Ovary (tissue), 9 donors: Measurements from ENCODE around the gene OR2T29. TPM values are rescaled to one million over a fixed set of nuclear protein-coding genes. Genes with fewer than 3 reads are reported as not detected.

ENCODE experiments used
- DNase-seq, 5 donors: peaks; one replicate each; pipeline ENCODE4 v3.0.0-alpha.2; 2019 to 2020
- H3K27ac ChIP-seq, 2 donors: fragments of 200-600 bp; one replicate each; pipeline versions ENCODE4 v1.5.1 to v1.8.0; 2019 to 2022
- H3K27me3 ChIP-seq: fragments of 200-600 bp; one replicate; pipeline ENCODE4 v1.8.0; 2022
- H3K36me3 ChIP-seq: fragments of 200-600 bp; sonication (generic); one replicate; pipeline ENCODE4 v1.5.1; 2019
- H3K4me1 ChIP-seq: one replicate; pipeline ENCODE4 v1.8.1; 2013; ENCODE audit warnings: mild to moderate bottlenecking, moderate library complexity; ENCODE audit not compliant: insufficient read depth
- H3K4me3 ChIP-seq: fragments of 200-600 bp; sonication (generic); one replicate; pipeline ENCODE4 v1.5.1; 2017
- H3K9me3 ChIP-seq, 2 donors: fragments of 200-600 bp in 1 of 2; sonication (generic) in 1 of 2; one replicate each; pipeline versions ENCODE4 v1.5.1 to v1.8.1; 2013 to 2019; ENCODE audit warnings: mild to moderate bottlenecking in 1 of 2, moderate library complexity in 1 of 2
- CTCF ChIP-seq, 3 donors: fragments of 450-650 bp in 2 of 3; fragments of 200-600 bp in 1 of 3; IDR thresholded peaks; one replicate each; pipeline versions ENCODE4 v1.5.1 to v1.8.0; 2016 to 2022; ENCODE audit warnings: antibody characterized with exemption in 3 of 3, mild to moderate bottlenecking in 1 of 3
- EP300 ChIP-seq: sonication (generic); formaldehyde crosslinking; IDR thresholded peaks from one replicate; pipeline ENCODE4 v1.6.1; 2017; ENCODE audit warnings: antibody characterized with exemption
- POLR2A ChIP-seq: fragments of 450-650 bp; IDR thresholded peaks from one replicate; pipeline ENCODE4 v1.6.1; 2017; ENCODE audit warnings: antibody characterized with exemption, mild to moderate bottlenecking, moderate library complexity
- WGBS, 3 donors: extraction: QIAGEN DNeasy Blood & Tissue Kit in 1 of 3; methylation state at CpG; one replicate each; pipeline versions ENCODE4 v1.1.5 to v1.1.7; 2013 to 2017; 5-methylcytosine and 5-hydroxymethylcytosine counted together
- intact Hi-C, 4 donors: fragments of 100-400 bp; cut with DNase I; formaldehyde crosslinking; loops; one replicate each; pipeline versions ENCODE4 v1.11.0 to v1.15.1; 2022 to 2023
- polyA plus RNA-seq, 2 donors: library from polyadenylated mRNA; stranded (reverse); fragments of 200-250 nt in 1 of 2; fragments of 350-450 nt in 1 of 2; fragmentation: Illumina TruSeq in 1 of 2; extraction: RNeasy Lipid Tissue Mini Kit (QIAGEN cat#74804) in 1 of 2; gene quantifications; one replicate each; pipeline ENCODE4 v1.2.3, GENCODE V29; 2013 to 2014
- total RNA-seq, 7 donors: library from RNA; depleted of rRNA in 2 of 7; stranded (reverse); fragments of >200 nt in 2 of 7; fragmentation: NEBNext Ultra II Directional in 3 of 7; extraction: Animal tissue kit (Norgen Biotek cat#: 25700) in 3 of 7; gene quantifications; one replicate each; pipeline versions ENCODE4 v1.1.0 to v1.2.4, GENCODE V29; 2016 to 2023
- donor health status: DM: no; HTN: no; CAD: no; lungs with moderate emphysema.
- donor health status: DM: no; HTN: no; CAD: no.
- donor health status: Bipolar disorder and iron deficiency.
- donor health status: DM: yes; HTN: yes; CAD: no.
- donor health status: DM: no; HTN: no; CAD: no.
- donor health status: DM: yes; HTN: yes; CAD: no.

Gene OR2T29
- total and polyA plus RNA-seq, 9 donors, result not detected

- Histone ChIP-seq H3K27me3 (no peaks in the 10 kb centered on the region), H3K4me1 (no peaks in the 10 kb centered on the region), H3K27ac (no peak overlapping the region), H3K36me3 (no peaks in the 10 kb centered on the region), H3K9me3 (no peaks in the 10 kb centered on the region), H3K4me3 (no peak overlapping the region)
- intact Hi-C loops, result no loop called here
- no peak for DNase-seq
- WGBS, 3 donors, result 69 to 77% (median 75%) methylated on average over 2 of the region's 2 CpGs
- TF ChIP-seq EP300 (no peak), POLR2A (no peak), CTCF (IDR thresholded peaks at IDR 0.05) (no peak)
Measured at GRCh38 chr1:248596615-248597014, 34.0 kb upstream of the OR2T29 start.

GRCh38 chr1:248593226-248593625 lies 30.7 kb upstream of the OR2T29 start:
- 78 to 85% (median 83%) methylated on average over 5 of the region's 5 CpGs for WGBS, 3 donors
- H3K27ac ChIP-seq, result no peak overlapping the region
- no peaks in the 10 kb centered on the region for H3K36me3 ChIP-seq
- DNase-seq, result no peak
- no peaks in the 10 kb centered on the region for H3K9me3 ChIP-seq
- H3K4me1 ChIP-seq, result no peaks in the 10 kb centered on the region
- no peaks in the 10 kb centered on the region for H3K27me3 ChIP-seq
- intact Hi-C loops, result no loop called here
- no peak for TF ChIP-seq EP300
- TF ChIP-seq POLR2A, result no peak
- TF ChIP-seq CTCF (IDR thresholded peaks at IDR 0.05), result no peak
- H3K4me3 ChIP-seq, result no peak overlapping the region

GRCh38 chr1:248592655-248593054 lies 30.1 kb upstream of the OR2T29 start:
- DNase-seq, result no peak
- no peak overlapping the region for H3K27ac ChIP-seq
- H3K4me3 ChIP-seq, result no peak overlapping the region
- no peaks in the 10 kb centered on the region for H3K4me1 ChIP-seq
- WGBS, 3 donors, result 58 to 62% (median 62%) methylated on average over 1 of the region's 1 CpG
- H3K36me3 ChIP-seq, result no peaks in the 10 kb centered on the region
- TF ChIP-seq POLR2A (no peak), CTCF (IDR thresholded peaks at IDR 0.05) (no peak), EP300 (no peak)
- no peaks in the 10 kb centered on the region for H3K9me3 ChIP-seq
- no peaks in the 10 kb centered on the region for H3K27me3 ChIP-seq
- intact Hi-C loops, result no loop called here

GRCh38 chr1:248590055-248590454 lies 27.5 kb upstream of the OR2T29 start:
- no peak overlapping the region for H3K4me3 ChIP-seq
- no peaks in the 10 kb centered on the region for H3K9me3 ChIP-seq
- intact Hi-C loops, result no loop called here
- H3K27me3 ChIP-seq, result no peaks in the 10 kb centered on the region
- no peaks in the 10 kb centered on the region for H3K4me1 ChIP-seq
- 91 to 92% (median 91%) methylated on average over 17 of the region's 17 CpGs for WGBS, 3 donors
- no peaks in the 10 kb centered on the region for H3K36me3 ChIP-seq
- DNase-seq, result no peak
- no peak overlapping the region for H3K27ac ChIP-seq
- no peak for TF ChIP-seq EP300
- no peak for TF ChIP-seq POLR2A
- no peak for TF ChIP-seq CTCF (IDR thresholded peaks at IDR 0.05)

GRCh38 chr1:248589334-248589733 lies 26.8 kb upstream of the OR2T29 start:
- H3K36me3 ChIP-seq, result no peaks in the 10 kb centered on the region
- H3K27me3 ChIP-seq, result no peaks in the 10 kb centered on the region
- TF ChIP-seq POLR2A (no peak), CTCF (IDR thresholded peaks at IDR 0.05) (no peak), EP300 (no peak)
- H3K9me3 ChIP-seq, result no peaks in the 10 kb centered on the region
- intact Hi-C loops, result no loop called here
- WGBS, 3 donors, result 79 to 81% (median 81%) methylated on average over 3 of the region's 3 CpGs
- no peaks in the 10 kb centered on the region for H3K4me1 ChIP-seq
- H3K4me3 ChIP-seq, result no peak overlapping the region
- DNase-seq, result no peak
- H3K27ac ChIP-seq, result no peak overlapping the region
